Left lung (tissue), 10 donors: ENCODE measurements around the gene SDK1. TPM values are rescaled to one million over a fixed set of nuclear protein-coding genes. Genes with fewer than 3 reads are reported as not detected.

ENCODE experiments used
- ATAC-seq: fragments of 200-7000 bp; cut with Tn5 transposase; one replicate; pipeline ENCODE4 v1.9.1; 2020; ENCODE audit warnings: moderate library complexity
- DNase-seq, 4 donors: peaks; one replicate each; pipeline ENCODE4 v3.0.0-alpha.2; 2013 to 2020
- H3K27ac ChIP-seq, 2 donors: fragments of 200-600 bp; sonication (generic) in 1 of 2; one replicate each; pipeline versions ENCODE4 v1.5.0 to v1.8.0; 2020 to 2021
- H3K27me3 ChIP-seq, 2 donors: fragments of 200-600 bp; sonication (generic) in 1 of 2; one replicate each; pipeline versions ENCODE4 v1.5.0 to v1.8.0; 2020 to 2021
- H3K36me3 ChIP-seq, 2 donors: fragments of 200-600 bp; sonication (generic) in 1 of 2; one replicate each; pipeline versions ENCODE4 v1.5.0 to v1.8.0; 2020 to 2021
- H3K4me1 ChIP-seq, 2 donors: fragments of 200-600 bp; one replicate each; pipeline ENCODE4 v1.8.0; 2021
- H3K4me3 ChIP-seq, 2 donors: fragments of 200-600 bp; sonication (generic) in 1 of 2; one replicate each; pipeline versions ENCODE4 v1.5.0 to v1.8.0; 2020 to 2021; ENCODE audit warnings: mild to moderate bottlenecking in 1 of 2
- H3K9me3 ChIP-seq, 2 donors: fragments of 200-600 bp; sonication (generic) in 1 of 2; one replicate each; pipeline versions ENCODE4 v1.5.0 to v1.8.0; 2020 to 2021
- intact Hi-C, 2 donors: fragments of 100-400 bp; cut with DNase I; formaldehyde crosslinking; loops; one replicate each; pipeline versions ENCODE4 v1.11.2 to v1.14.2; 2022
- polyA plus RNA-seq, 6 donors: library from polyadenylated mRNA; unstranded; fragments of 120-200 nt; gene quantifications; one replicate each; pipeline ENCODE4 v1.2.1, GENCODE V29; 2013; ENCODE audit not compliant: insufficient read length in 6 of 6
- total RNA-seq, 2 donors: library from RNA; stranded (reverse); fragmentation: NEBNext Ultra II Directional; extraction: Animal tissue kit (Norgen Biotek cat#: 25700); gene quantifications; one replicate each; pipeline ENCODE4 v1.2.1, GENCODE V29; 2021
- TF ChIP-seq, protein P1 (sequence below), 2 donors: fragments of 200-600 bp; sonication (generic) in 1 of 2; IDR thresholded peaks; one replicate each; pipeline versions ENCODE4 v1.5.0 to v1.8.0; 2021; ENCODE audit warnings: antibody characterized with exemption in 2 of 2
- donor health status: DM: no; HTN: yes; CAD: no.
- donor health status: DM: no; HTN: no; CAD: no.

SDK1 gene
- total and polyA plus RNA-seq, 8 donors = 5.5 to 17.6 (median 13.0) TPM

DNA sequence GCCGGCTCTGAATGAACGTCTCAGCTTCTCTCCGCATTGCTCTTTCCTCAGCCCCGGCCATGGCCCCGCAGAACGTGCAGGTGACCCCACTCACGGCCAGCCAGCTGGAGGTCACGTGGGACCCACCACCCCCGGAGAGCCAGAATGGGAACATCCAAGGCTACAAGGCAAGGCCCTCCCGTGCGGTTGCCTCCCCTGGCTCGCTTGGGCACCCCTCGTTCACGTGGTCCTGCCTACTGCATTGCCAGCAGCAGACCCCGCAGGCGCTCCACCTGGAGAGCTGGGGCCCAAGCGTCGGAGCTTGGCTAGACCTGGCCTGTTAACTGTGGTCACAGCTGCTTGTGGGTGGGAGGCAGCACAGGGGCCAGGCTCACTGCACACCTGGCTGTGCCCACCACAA, 904.8 kb downstream of the SDK1 start:
- intact Hi-C loops = no loop called here
- no peak overlapping the region for H3K27ac ChIP-seq
- H3K36me3 ChIP-seq = no peaks in the 10 kb centered on the region
- H3K4me3 ChIP-seq = no peak overlapping the region
- H3K4me1 ChIP-seq = no peaks in the 10 kb centered on the region
- H3K27me3 ChIP-seq = no peaks in the 10 kb centered on the region
- peak in 1 of 4 donors; percentile 74 for DNase-seq
- no peak for ATAC-seq
- no peaks in the 10 kb centered on the region for H3K9me3 ChIP-seq
- TF ChIP-seq, protein P1, sequence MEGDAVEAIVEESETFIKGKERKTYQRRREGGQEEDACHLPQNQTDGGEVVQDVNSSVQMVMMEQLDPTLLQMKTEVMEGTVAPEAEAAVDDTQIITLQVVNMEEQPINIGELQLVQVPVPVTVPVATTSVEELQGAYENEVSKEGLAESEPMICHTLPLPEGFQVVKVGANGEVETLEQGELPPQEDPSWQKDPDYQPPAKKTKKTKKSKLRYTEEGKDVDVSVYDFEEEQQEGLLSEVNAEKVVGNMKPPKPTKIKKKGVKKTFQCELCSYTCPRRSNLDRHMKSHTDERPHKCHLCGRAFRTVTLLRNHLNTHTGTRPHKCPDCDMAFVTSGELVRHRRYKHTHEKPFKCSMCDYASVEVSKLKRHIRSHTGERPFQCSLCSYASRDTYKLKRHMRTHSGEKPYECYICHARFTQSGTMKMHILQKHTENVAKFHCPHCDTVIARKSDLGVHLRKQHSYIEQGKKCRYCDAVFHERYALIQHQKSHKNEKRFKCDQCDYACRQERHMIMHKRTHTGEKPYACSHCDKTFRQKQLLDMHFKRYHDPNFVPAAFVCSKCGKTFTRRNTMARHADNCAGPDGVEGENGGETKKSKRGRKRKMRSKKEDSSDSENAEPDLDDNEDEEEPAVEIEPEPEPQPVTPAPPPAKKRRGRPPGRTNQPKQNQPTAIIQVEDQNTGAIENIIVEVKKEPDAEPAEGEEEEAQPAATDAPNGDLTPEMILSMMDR (IDR thresholded peaks at IDR 0.05) = no peak

DNA sequence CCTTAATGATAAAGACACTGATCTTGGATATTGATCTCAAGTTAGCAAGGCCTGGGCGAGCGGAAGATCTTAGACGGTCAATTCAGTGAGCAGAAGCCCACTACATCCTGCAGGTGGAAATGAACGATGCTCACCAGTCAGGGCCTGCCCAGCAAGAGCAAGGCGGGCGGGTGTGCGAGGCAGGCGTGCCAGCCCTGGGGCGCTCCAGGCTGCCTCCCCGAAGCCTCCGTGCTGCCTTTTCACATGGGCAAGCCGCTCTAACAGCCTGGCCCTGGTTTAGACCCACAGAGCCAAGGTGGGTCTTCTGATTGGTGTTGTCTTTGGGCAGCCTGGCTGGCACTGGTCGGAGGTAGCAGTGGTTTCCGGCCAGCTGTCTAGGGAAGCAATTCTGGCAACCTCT, 906.0 kb downstream of the SDK1 start:
- no peaks in the 10 kb centered on the region for H3K9me3 ChIP-seq
- TF ChIP-seq, protein P1 (IDR thresholded peaks at IDR 0.05) = no peak
- no peaks in the 10 kb centered on the region for H3K36me3 ChIP-seq
- DNase-seq (peak in 1 of 4 donors; percentile 63), ATAC-seq (no peak)
- H3K27me3 ChIP-seq = no peaks in the 10 kb centered on the region
- no peak overlapping the region for H3K4me3 ChIP-seq
- intact Hi-C loops = no loop called here
- no peaks in the 10 kb centered on the region for H3K4me1 ChIP-seq
- no peak overlapping the region for H3K27ac ChIP-seq

DNA sequence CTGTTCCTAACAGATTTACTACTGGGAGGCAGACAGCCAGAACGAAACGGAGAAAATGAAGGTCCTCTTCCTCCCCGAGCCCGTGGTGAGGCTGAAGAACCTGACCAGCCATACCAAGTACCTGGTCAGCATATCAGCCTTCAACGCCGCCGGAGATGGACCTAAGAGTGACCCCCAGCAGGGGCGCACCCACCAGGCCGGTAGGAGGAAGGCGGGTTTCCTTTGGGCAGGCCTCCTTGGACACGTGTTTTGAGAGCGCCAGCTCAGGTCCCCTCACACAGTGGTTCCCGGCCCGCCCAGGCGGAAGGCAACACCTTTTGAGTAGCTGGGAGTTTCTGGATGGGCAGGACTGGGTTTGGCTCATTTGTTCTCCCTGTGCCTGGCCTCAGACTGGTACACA, 907.0 kb downstream of the SDK1 start:
- intact Hi-C loops = no loop called here
- no peak overlapping the region for H3K4me3 ChIP-seq
- no peak overlapping the region for H3K27ac ChIP-seq
- H3K27me3 ChIP-seq = no peaks in the 10 kb centered on the region
- peak in 1 of 4 donors; percentile 71 for DNase-seq
- H3K9me3 ChIP-seq = no peaks in the 10 kb centered on the region
- H3K4me1 ChIP-seq = no peaks in the 10 kb centered on the region
- no peak for ATAC-seq
- no peaks in the 10 kb centered on the region for H3K36me3 ChIP-seq
- TF ChIP-seq, protein P1 (IDR thresholded peaks at IDR 0.05) = no peak

DNA sequence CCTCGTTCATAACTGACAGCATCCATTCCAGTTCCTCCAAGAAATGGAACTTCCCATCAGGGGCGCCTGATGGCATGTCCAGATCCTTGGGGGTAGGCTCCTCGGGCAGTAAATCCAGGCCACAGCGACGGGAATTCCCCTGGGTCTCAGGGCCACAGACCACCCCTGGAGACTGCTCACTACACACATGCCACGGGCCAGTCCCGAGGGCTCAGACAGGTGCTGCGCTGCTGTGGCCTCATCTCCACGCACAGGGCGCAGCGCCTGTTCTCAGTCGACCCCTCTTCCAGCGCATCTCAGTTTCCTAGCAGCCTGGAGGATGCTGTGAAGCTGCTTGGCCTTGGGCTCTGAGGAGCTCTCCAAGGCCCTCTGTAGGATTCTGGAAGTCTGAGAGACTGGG, 907.5 kb downstream of the SDK1 start:
- intact Hi-C loops = no loop called here
- H3K27me3 ChIP-seq = no peaks in the 10 kb centered on the region
- ATAC-seq (no peak), DNase-seq (peak in 1 of 4 donors; percentile 53)
- no peak overlapping the region for H3K27ac ChIP-seq
- no peaks in the 10 kb centered on the region for H3K4me1 ChIP-seq
- TF ChIP-seq, protein P1 (IDR thresholded peaks at IDR 0.05) = no peak
- no peak overlapping the region for H3K4me3 ChIP-seq
- no peaks in the 10 kb centered on the region for H3K9me3 ChIP-seq
- H3K36me3 ChIP-seq = no peaks in the 10 kb centered on the region

DNA sequence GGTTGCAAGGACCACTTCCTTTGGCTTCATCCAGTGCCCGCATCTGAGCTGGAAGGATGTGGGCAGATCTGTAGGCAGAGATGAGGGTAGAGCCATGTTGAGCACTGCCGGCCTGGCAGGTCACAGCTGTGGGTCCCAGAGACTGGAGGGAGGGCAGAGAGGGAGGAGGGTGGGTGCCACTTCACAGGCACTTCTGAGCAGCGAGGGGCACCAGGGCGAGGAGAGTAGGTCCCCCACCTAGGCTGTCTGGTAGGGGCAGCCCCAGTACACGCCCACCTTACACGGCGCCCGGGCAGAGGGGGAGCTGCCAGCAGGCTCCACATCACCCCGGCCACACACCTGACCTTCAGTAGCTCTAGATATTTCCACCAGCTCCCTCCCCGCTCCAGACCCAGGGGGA, 908.1 kb downstream of the SDK1 start:
- no peaks in the 10 kb centered on the region for H3K9me3 ChIP-seq
- H3K4me1 ChIP-seq = no peaks in the 10 kb centered on the region
- H3K4me3 ChIP-seq = no peak overlapping the region
- intact Hi-C loops = no loop called here
- H3K27ac ChIP-seq = no peak overlapping the region
- H3K27me3 ChIP-seq = no peaks in the 10 kb centered on the region
- DNase-seq = peak in 1 of 4 donors; percentile 61
- ATAC-seq = no peak
- H3K36me3 ChIP-seq = no peaks in the 10 kb centered on the region
- TF ChIP-seq, protein P1 (IDR thresholded peaks at IDR 0.05) = no peak
